Activated B cell treated with CpG ODN at 0.5 μM for 24 hours (primary cell): ENCODE data around the gene C1orf159. TPM values are rescaled to one million over a fixed set of nuclear protein-coding genes. Genes with fewer than 3 reads are reported as not detected.

Source experiments
- ATAC-seq: fragments of 200-7000 bp; cut with Tn5 transposase; one replicate; pipeline ENCODE4 v1.10.0; 2021; ENCODE audit warnings: low read depth, mild to moderate bottlenecking, moderate library complexity
- CTCF ChIA-PET: fragments of 350-600 bp; sonication (Branson Sonifier 250); formaldehyde crosslinking; loops from one replicate; lab custom pipeline; 2021; ENCODE audit warnings: antibody characterized with exemption; lab: Charles Lee
- POLR2A ChIA-PET: fragments of 350-600 bp; sonication (Branson Sonifier 250); formaldehyde crosslinking; loops from one replicate; lab custom pipeline; 2021; ENCODE audit warnings: antibody characterized with exemption; lab: Charles Lee
- DNase-seq: peaks from one replicate; pipeline ENCODE4 v3.0.0; 2022
- H3K27ac Mint-ChIP-seq: one replicate; pipeline ENCODE4 v1.8.0; 2020; ENCODE audit warnings: mixed read lengths
- H3K27me3 Mint-ChIP-seq: one replicate; pipeline ENCODE4 v1.8.0; 2021; ENCODE audit warnings: mixed read lengths
- H3K36me3 Mint-ChIP-seq: one replicate; pipeline ENCODE4 v1.8.0; 2021; ENCODE audit warnings: low read depth, mixed read lengths
- H3K4me1 Mint-ChIP-seq: one replicate; pipeline ENCODE4 v1.8.0; 2021; ENCODE audit warnings: mixed read lengths
- H3K4me3 Mint-ChIP-seq: one replicate; pipeline ENCODE4 v1.8.0; 2020; ENCODE audit warnings: mild to moderate bottlenecking, mixed read lengths
- H3K9me3 Mint-ChIP-seq: one replicate; pipeline ENCODE4 v1.8.0; 2020; ENCODE audit warnings: mixed read lengths
- intact Hi-C: fragments of 100-400 bp; cut with micrococcal nuclease; formaldehyde crosslinking; loops from one replicate; pipeline ENCODE4 v1.15.1; 2024
- total RNA-seq: library from RNA; stranded (reverse); gene quantifications from 2 replicates; pipeline ENCODE4 v1.2.3, GENCODE V29; 2022
- TF ChIP-seq, protein P1 (sequence below): fragments of 200-600 bp; IDR thresholded peaks from one replicate; pipeline ENCODE4 v1.8.0; 2022; ENCODE audit warnings: antibody characterized with exemption, mild to moderate bottlenecking

C1orf159 gene
- total RNA-seq, 1 donor from 2014 or later, result 26.5 TPM

DNA sequence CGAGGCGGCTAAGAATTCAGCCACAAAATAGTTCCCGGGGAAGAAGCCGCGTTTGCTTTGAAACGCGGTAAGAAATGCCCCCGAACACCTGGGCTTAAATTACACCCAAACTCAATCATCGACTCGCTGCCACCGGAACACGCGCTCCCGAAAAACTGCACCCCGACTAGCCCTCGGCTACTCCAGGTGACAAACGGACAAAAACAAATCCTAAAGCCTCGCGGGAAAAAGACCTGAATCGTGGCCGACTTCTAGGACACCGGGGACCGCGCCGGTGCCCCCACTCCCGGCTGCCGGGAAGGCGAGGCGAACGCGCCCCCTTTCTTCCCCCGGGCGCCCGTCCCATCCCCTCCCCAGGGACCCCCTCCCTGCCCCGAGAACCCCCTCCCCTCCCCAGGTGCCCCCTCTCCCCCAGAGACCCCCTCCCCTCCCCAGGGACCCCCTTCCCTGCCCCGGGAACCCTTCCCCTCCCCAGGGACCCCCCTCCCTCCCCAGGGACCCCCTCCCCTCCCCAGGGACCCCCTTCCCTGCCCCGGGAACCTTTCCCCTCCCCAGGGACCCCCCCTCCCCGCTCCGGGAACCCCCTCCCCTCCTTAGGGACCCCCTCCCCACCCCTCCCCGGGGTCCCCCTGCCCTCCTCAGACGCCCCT, 628 bp downstream of the C1orf159 start:
- peak overlapping the region; percentile 75 for H3K4me3 Mint-ChIP-seq
- ATAC-seq (no peak), DNase-seq (no peak)
- peaks cover 9% of the 10 kb centered on the region for H3K4me1 Mint-ChIP-seq
- H3K9me3 Mint-ChIP-seq, result peaks cover 6% of the 10 kb centered on the region
- intact Hi-C loops, result no loop called here
- TF ChIP-seq, protein P1, sequence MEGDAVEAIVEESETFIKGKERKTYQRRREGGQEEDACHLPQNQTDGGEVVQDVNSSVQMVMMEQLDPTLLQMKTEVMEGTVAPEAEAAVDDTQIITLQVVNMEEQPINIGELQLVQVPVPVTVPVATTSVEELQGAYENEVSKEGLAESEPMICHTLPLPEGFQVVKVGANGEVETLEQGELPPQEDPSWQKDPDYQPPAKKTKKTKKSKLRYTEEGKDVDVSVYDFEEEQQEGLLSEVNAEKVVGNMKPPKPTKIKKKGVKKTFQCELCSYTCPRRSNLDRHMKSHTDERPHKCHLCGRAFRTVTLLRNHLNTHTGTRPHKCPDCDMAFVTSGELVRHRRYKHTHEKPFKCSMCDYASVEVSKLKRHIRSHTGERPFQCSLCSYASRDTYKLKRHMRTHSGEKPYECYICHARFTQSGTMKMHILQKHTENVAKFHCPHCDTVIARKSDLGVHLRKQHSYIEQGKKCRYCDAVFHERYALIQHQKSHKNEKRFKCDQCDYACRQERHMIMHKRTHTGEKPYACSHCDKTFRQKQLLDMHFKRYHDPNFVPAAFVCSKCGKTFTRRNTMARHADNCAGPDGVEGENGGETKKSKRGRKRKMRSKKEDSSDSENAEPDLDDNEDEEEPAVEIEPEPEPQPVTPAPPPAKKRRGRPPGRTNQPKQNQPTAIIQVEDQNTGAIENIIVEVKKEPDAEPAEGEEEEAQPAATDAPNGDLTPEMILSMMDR, result no peak
- H3K36me3 Mint-ChIP-seq, result peaks cover 14% of the 10 kb centered on the region
- H3K27me3 Mint-ChIP-seq, result peaks cover 3% of the 10 kb centered on the region
- CTCF ChIA-PET, result interaction anchor here (1.5 kb wide), 1 partner anchor 51 kb away, joined by 3 read pairs; no protein-coding TSS in a partner anchor
- POLR2A ChIA-PET, result interaction anchor here (0.6 to 1.8 kb wide), 10 partner anchors 49 to 158 kb away, joined by 3 to 9 read pairs (median 4); partner anchors contain the start of genes B3GALT6, SDF4 and UBE2J2
- H3K27ac Mint-ChIP-seq, result peak overlapping the region; percentile 10

DNA sequence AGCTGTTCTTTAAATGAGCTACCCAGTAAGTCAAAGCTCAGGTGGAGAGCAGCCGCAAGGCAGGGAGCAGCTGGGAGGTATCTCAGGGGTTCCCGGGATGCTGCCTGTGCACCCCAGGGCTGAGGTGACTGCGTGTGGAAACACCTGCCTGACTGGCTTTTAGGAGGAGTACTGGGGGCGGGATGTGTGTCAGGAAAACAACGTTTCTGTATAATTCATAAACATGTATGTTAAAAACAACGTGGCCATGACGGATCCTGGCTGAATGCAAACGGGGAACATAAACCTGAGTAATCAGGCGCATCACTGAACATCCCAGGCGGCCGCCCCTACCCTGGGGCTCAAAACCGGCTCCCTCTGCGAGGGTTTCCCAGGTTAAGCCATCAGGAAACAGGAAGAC, 1.5 kb downstream of the C1orf159 start:
- intact Hi-C loops, result no loop called here
- DNase-seq, result no peak
- Mint-ChIP-seq H3K36me3 (peaks cover 14% of the 10 kb centered on the region), H3K4me3 (peak overlapping the region; percentile 75), H3K9me3 (peaks cover 6% of the 10 kb centered on the region), H3K4me1 (peaks cover 9% of the 10 kb centered on the region), H3K27ac (no peak overlapping the region), H3K27me3 (peaks cover 3% of the 10 kb centered on the region)
- no peak for ATAC-seq
- TF ChIP-seq, protein P1, result no peak
- CTCF ChIA-PET, result interaction anchor here (1.5 kb wide), 1 partner anchor 50 kb away, joined by 3 read pairs; no protein-coding TSS in a partner anchor
- POLR2A ChIA-PET, result interaction anchor here (1.2 to 1.5 kb wide), 2 partner anchors 50 to 136 kb away, joined by 4 to 5 read pairs; no protein-coding TSS in a partner anchor

DNA sequence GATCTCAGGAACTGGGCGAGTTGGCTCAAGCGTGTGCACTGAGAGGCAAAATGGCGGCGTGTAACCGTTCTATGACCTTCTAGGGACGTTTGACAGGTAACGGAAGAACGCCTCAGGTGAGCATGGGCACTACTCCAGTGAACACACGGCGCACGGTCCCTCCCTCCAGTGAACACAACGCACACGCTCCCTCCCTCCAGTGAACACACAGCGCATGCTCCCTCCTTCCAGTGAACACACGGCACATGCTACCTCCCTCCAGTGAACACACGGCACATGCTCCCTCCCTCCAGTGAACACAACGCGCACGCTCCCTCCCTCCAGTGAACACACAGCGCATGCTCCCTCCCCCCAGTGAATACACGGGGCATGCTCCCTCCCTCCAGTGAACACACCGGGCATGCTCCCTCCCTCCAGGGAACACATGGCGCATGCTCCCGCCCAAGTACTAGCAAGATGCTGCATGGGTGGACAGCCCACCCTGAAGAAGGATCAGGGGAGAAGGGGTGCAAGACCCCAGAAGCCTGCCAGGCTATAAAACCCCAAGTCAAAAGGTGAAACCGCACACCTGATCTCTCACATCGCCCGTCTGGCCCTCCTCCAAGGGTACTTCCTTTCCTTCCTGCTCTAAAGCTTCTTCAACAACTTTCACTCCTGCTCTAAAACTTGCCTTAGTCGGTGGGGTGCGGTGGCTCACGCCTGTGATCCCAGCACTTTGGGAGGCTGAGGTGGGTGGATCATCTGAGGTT, 3.5 kb downstream of the C1orf159 start:
- H3K4me3 Mint-ChIP-seq, result peak overlapping the region; percentile 29
- H3K36me3 Mint-ChIP-seq, result peaks cover 14% of the 10 kb centered on the region
- intact Hi-C loops, result no loop called here
- no peaks in the 10 kb centered on the region for H3K27me3 Mint-ChIP-seq
- H3K9me3 Mint-ChIP-seq, result peaks cover 6% of the 10 kb centered on the region
- TF ChIP-seq, protein P1, result no peak
- POLR2A ChIA-PET, result no interaction called here
- no peak for ATAC-seq
- CTCF ChIA-PET, result no interaction called here
- H3K4me1 Mint-ChIP-seq, result peaks cover 9% of the 10 kb centered on the region
- H3K27ac Mint-ChIP-seq, result no peak overlapping the region
- no peak for DNase-seq

DNA sequence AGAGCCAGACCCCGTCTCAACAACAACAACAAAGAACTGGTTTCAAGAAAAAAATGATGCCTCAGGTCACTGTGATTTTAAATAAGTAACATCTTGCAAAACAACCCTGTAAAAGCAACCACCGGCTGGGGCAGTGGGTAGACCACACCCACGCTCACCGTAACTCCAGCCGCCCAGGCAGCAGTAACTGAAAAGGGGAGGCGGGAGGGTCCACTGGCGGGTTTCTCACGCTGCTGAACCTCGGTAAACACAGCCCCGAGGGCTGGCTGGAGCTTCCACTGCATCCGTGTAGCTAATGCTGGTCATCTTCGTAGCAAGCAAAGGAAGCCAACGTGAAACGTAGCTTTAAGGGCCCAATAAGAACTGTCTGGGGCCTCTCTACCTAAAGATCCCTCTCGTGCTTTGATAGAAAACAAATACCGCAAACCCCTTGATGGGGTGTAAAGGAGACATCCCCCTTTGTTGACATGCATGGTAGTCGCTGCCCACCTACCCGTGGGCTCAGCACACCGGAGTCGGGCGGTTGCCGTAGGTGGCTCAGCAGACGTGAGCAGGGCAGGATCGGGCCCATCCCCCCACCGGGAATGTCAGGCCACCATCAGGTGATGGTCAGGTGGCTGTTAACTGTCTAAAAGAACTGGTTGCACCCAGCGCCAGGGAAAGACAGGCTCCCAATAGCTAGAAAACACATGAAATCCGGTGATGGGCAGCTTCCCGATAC, 4.2 kb downstream of the C1orf159 start:
- H3K9me3 Mint-ChIP-seq, result peaks cover 6% of the 10 kb centered on the region
- intact Hi-C loops, result no loop called here
- ChIA-PET POLR2A (interaction anchor here (0.6 kb wide), 1 partner anchor 264 kb away, joined by 4 read pairs; no protein-coding TSS in a partner anchor), CTCF (no interaction called here)
- peaks cover 14% of the 10 kb centered on the region for H3K36me3 Mint-ChIP-seq
- H3K27me3 Mint-ChIP-seq, result no peaks in the 10 kb centered on the region
- TF ChIP-seq, protein P1, result no peak
- no peak overlapping the region for H3K27ac Mint-ChIP-seq
- no peak for ATAC-seq
- no peak overlapping the region for H3K4me3 Mint-ChIP-seq
- no peak for DNase-seq
- peaks cover 9% of the 10 kb centered on the region for H3K4me1 Mint-ChIP-seq
